ENCODE measurements around the gene C1orf116. TPM values are rescaled to one million over a fixed set of nuclear protein-coding genes. Genes with fewer than 3 reads are reported as not detected.

The C1orf116 gene
- total RNA-seq, result under 1 TPM; 0.14 to 0.16 TPM
- not detected for polyA plus RNA-seq
- 0 to 0.49 (median 0.20) reads per million in 6 experiments for total RNA-seq

DNA sequence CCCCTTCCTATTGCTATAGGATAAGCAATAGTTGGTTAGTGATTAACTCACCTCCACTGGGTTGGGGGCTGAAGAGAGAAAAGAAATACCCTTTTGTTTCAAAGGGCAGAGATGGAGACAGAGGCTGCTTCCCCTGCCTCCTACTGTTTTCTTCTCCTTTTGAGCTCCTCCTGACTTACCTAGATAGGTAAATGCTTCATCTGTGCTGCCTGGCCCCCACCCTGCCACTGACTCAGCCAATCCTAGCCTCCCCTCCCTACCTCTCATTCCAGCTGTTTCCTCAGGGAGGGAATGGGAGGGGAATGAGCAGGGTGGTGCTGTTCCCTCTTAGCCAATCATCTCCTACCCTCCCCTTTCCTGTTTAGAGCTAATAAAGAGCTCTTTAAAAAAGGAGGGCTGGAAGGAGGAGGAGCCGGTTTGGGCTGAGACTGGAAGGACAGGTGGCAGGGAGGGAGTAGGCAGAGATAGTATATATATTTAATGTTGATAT is at the start of gene C1orf116:
Gene C1orf116, minus strand, starts transcription at position 229 of the 490 bp plus-strand sequence. CDS start 5,158 bp downstream, outside the sequence.
- no peak within 1 kb of the TSS for H3K4me3 Mint-ChIP-seq
- no peak within 1 kb of the TSS for H3K27ac Mint-ChIP-seq
- DNase-seq (no peak), ATAC-seq (no peak)
- H3K27me3 Mint-ChIP-seq, result peaks cover 21 to 48% (median 28%) of the 10 kb centered on the region in 5 donors
- H3K9me3 Mint-ChIP-seq, result no peaks in the 10 kb centered on the region
- H3K36me3 Mint-ChIP-seq, result no peaks in the 10 kb centered on the region
- no peaks in the 10 kb centered on the region for H3K4me1 Mint-ChIP-seq
- POLR2A ChIA-PET, result no interaction called here

DNA sequence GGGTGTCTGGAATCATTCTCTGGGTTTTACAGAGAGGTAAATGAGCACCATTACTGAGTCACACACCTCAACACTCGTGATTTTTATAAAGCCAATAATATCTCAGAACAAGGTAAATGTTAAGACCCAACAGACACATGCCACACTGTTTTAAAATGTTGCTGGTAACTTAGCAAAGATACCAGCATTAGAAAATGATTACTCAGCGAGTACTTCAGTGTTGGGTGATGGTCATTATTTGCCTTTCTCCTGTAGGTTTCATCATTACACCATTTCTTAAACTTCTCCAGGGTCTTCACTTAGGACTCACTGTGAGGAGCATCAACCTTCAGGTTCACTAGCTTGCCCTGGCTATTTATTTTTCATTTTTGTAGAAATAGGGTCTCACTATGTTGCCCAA is 49.2 kb upstream of the C1orf116 start:
- peaks cover 6 to 19% (median 12%) of the 10 kb centered on the region in 4 donors for H3K4me1 Mint-ChIP-seq

GRCh38 chr1:207081088-207081487 is 48.5 kb upstream of the C1orf116 start:
- DNase-seq, result no peak
- no peaks in the 10 kb centered on the region for H3K9me3 Mint-ChIP-seq
- H3K27me3 Mint-ChIP-seq, result peaks cover 0 to 10% (median 5%) of the 10 kb centered on the region in 5 donors
- POLR2A ChIA-PET, result no interaction called here
- no peak overlapping the region for H3K4me3 Mint-ChIP-seq
- no peak overlapping the region for H3K27ac Mint-ChIP-seq
- H3K4me1 Mint-ChIP-seq, result peaks cover 6 to 15% (median 12%) of the 10 kb centered on the region in 4 donors
- H3K36me3 Mint-ChIP-seq, result no peaks in the 10 kb centered on the region
- no peak for ATAC-seq

More for the DNA sequence above, 49.2 kb upstream of the C1orf116 start:
- ATAC-seq, result no peak
- POLR2A ChIA-PET, result no interaction called here
- Mint-ChIP-seq H3K27ac (no peak overlapping the region), H3K9me3 (no peaks in the 10 kb centered on the region), H3K4me3 (no peak overlapping the region), H3K36me3 (no peaks in the 10 kb centered on the region), H3K27me3 (peaks cover 0 to 10% (median 5%) of the 10 kb centered on the region in 5 donors)
- no peak for DNase-seq

- Mint-ChIP-seq H3K27me3 (peaks cover 0 to 10% (median 4%) of the 10 kb centered on the region in 5 donors), H3K9me3 (no peaks in the 10 kb centered on the region), H3K36me3 (no peaks in the 10 kb centered on the region), H3K4me1 (peaks cover under 1 to 6% (median 5%) of the 10 kb centered on the region in 4 donors), H3K4me3 (no peak overlapping the region), H3K27ac (no peak overlapping the region)
- POLR2A ChIA-PET, result no interaction called here
- ATAC-seq, result no peak
- no peak for DNase-seq
These were observed 47.2 kb upstream of the C1orf116 start for GRCh38 chr1:207079706-207080241.

GRCh38 chr1:207078578-207079132 is 46.1 kb upstream of the C1orf116 start:
- POLR2A ChIA-PET, result no interaction called here
- Mint-ChIP-seq H3K27me3 (peaks cover 0 to 8% (median 3%) of the 10 kb centered on the region in 5 donors), H3K4me1 (peaks cover 0 to 3% (median under 1%) of the 10 kb centered on the region in 4 donors), H3K9me3 (no peaks in the 10 kb centered on the region), H3K27ac (no peak overlapping the region), H3K4me3 (no peak overlapping the region), H3K36me3 (no peaks in the 10 kb centered on the region)
- ATAC-seq (no peak), DNase-seq (no peak)

DNA sequence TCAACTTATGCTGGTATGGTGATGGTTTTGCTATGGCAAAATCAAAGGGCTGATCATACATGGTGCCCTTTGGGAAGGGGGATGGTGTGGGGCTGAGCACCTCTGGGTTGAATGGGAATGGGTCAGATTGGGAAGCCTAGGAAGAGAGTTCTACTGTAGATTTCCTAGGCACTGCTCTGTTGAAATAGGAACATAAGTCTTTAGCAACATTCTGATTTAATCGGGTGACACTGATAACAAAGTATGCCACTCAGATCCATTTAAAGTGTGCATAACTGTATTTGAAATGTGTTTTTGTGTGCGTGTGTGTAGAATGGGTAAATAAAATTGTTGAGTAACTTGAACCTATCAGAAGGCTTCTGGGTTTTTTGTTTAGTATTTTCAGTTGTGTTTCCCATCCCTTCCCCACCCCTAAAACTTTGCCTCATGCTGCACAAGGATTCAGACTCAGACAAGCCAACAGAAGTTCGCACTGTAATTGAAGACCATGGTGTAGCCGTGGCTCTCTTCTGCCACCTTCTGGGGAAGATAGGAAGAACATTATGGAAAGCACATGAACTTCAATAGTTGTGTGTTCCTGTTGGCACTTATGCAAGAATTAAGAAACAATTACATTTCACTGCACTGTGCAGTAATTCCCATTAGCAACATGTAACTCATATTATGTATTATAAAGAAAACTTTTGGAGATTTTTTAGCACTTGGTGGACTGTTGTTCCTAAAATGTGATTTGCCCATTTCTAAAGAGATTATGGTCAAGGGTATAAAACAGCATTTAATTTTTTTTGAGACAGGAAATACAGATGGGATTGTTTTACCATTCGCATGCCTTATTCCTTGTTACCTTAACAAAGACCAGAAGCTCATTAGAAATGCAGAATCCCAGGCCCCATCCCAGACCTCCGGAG is 45.2 kb upstream of the C1orf116 start:
- ATAC-seq (peak; percentile 93 to 97), DNase-seq (peak; percentile 26 to 84 (median 71))
- H3K9me3 Mint-ChIP-seq, result no peaks in the 10 kb centered on the region
- H3K27me3 Mint-ChIP-seq, result no peaks in the 10 kb centered on the region
- POLR2A ChIA-PET, result no interaction called here
- H3K4me1 Mint-ChIP-seq, result peaks cover 2 to 6% (median 4%) of the 10 kb centered on the region in 4 donors
- H3K27ac Mint-ChIP-seq, result peak overlapping the region in 2 of 10 donors; percentile 17 to 49
- no peak overlapping the region for H3K4me3 Mint-ChIP-seq
- no peaks in the 10 kb centered on the region for H3K36me3 Mint-ChIP-seq

DNA sequence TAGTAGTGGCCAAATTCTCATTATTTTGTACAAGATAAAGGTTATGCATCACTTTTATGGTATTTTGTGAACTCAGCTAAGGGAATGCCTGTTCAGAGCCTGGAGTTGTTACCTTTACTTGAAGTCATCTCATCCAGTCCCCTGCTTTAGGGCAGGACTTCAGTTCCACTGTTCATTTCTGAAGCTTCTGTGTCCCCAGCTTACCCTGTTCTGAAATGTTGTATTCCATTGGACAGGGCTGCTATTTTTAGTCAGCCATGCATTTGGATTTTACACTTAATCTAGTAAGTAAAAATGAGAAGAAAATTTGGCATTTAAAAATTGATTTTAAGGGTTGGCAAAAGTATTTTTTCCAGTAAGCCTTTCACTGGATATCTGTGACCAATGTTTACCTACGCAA is 44.5 kb upstream of the C1orf116 start:
- H3K27me3 Mint-ChIP-seq, result no peaks in the 10 kb centered on the region
- POLR2A ChIA-PET, result no interaction called here
- H3K27ac Mint-ChIP-seq, result no peak overlapping the region
- DNase-seq (no peak), ATAC-seq (no peak)
- H3K9me3 Mint-ChIP-seq, result no peaks in the 10 kb centered on the region
- no peaks in the 10 kb centered on the region for H3K36me3 Mint-ChIP-seq
- no peak overlapping the region for H3K4me3 Mint-ChIP-seq
- H3K4me1 Mint-ChIP-seq, result peaks cover 4 to 13% (median 11%) of the 10 kb centered on the region in 4 donors

DNA sequence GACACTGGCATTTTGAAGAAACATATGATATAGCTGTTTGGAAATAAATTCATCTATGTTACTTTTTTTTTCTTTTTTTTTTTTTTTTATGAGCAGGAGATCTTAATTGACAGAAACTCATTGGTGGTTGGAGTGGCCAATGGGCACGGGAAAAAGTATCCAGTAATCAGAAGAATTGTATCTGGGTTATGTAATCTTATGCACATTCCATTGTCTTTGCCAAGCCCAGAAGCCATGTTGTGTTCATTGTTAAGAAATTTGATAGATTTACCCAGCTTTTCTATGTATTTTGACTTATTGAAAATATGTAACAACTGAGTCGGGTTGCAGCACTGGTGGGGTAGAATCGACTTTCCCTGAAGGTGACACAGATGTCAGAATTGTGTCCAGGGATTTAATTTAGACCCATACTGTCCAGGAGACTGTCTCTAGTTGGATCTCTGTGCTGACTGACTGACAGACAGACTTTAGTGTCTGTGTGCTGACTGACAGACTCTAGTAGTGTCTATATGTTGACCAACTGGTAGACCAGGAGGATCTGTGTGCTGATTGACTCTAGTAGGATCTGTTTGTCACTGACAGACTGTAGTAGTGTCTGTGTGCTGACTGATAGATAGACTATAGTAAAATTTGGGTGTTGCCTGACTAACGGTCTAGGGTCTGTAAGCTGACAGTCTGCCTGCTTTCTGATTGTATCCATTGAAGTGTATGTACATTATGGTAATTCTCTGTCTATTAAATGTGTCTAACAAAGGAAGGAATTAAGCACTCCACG is 43.8 kb upstream of the C1orf116 start:
- no peaks in the 10 kb centered on the region for H3K9me3 Mint-ChIP-seq
- peaks cover 4 to 19% (median 17%) of the 10 kb centered on the region in 4 donors for H3K4me1 Mint-ChIP-seq
- H3K27ac Mint-ChIP-seq, result peak overlapping the region in 2 of 10 donors; percentile 10 to 33
- DNase-seq, result no peak
- no peak overlapping the region for H3K4me3 Mint-ChIP-seq
- ATAC-seq, result no peak
- POLR2A ChIA-PET, result interaction anchor here (1.1 kb wide), 1 partner anchor 23 kb away, joined by 3 read pairs; the partner anchor contains the start of gene PFKFB2
- no peaks in the 10 kb centered on the region for H3K36me3 Mint-ChIP-seq
- H3K27me3 Mint-ChIP-seq, result no peaks in the 10 kb centered on the region

- no peaks in the 10 kb centered on the region for H3K36me3 Mint-ChIP-seq
- peak overlapping the region in 2 of 10 donors; percentile 27 to 31 for H3K27ac Mint-ChIP-seq
- POLR2A ChIA-PET, result no interaction called here
- H3K4me1 Mint-ChIP-seq, result peaks cover 16 to 41% (median 39%) of the 10 kb centered on the region in 4 donors
- H3K9me3 Mint-ChIP-seq, result no peaks in the 10 kb centered on the region
- H3K27me3 Mint-ChIP-seq, result no peaks in the 10 kb centered on the region
- no peak overlapping the region for H3K4me3 Mint-ChIP-seq
- ATAC-seq (no peak), DNase-seq (no peak)
These were observed 41.6 kb upstream of the C1orf116 start for GRCh38 chr1:207073906-207074820.

DNA sequence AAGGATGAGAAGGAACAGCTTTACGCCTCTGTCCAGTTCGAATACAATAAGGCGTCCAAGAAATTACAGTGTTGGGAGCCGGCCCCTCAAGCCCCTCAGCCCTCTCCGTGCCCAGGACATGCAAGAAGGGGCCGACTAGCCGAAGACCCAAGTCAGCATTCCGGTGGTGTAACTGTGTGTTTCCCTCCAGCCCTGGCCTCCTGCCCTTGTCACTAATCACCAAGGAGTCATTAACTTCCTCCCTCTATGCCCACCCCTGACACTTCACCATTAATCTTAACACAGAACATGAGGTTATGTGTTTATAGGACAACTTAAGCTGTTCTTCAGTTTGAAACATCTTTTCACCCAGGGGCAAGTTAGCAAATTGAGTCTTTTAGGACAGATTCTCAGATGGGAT is 39.7 kb upstream of the C1orf116 start:
- Mint-ChIP-seq H3K4me1 (peaks cover 20 to 46% (median 42%) of the 10 kb centered on the region in 4 donors), H3K27ac (peak overlapping the region in 7 of 10 donors; percentile 72 to 95 (median 91)), H3K27me3 (no peaks in the 10 kb centered on the region), H3K36me3 (peaks cover 0 to 7% (median 2%) of the 10 kb centered on the region in 3 donors), H3K9me3 (no peaks in the 10 kb centered on the region), H3K4me3 (peak overlapping the region in 3 of 10 donors; percentile 49 to 78 (median 77))
- ATAC-seq, result no peak
- POLR2A ChIA-PET, result interaction anchor here (0.9 to 2.0 kb wide), 2 partner anchors 12 to 19 kb away, joined by 3 to 14 read pairs; partner anchors contain the start of gene PFKFB2
- no peak for DNase-seq

GRCh38 chr1:207071426-207071825 is 38.9 kb upstream of the C1orf116 start:
- POLR2A ChIA-PET, result interaction anchor here (0.9 to 2.0 kb wide), 5 partner anchors 11 to 212 kb away, joined by 3 to 14 read pairs (median 4); partner anchors contain the start of genes PFKFB2 and YOD1
- Mint-ChIP-seq H3K9me3 (no peaks in the 10 kb centered on the region), H3K27ac (peak overlapping the region; percentile 72 to 95 (median 90)), H3K27me3 (no peaks in the 10 kb centered on the region), H3K4me3 (peak overlapping the region; percentile 48 to 79 (median 64)), H3K36me3 (peaks cover 0 to 7% (median 5%) of the 10 kb centered on the region in 3 donors), H3K4me1 (peaks cover 20 to 46% (median 42%) of the 10 kb centered on the region in 4 donors)
- DNase-seq (peak in 7 of 10 donors; percentile 26 to 75 (median 44)), ATAC-seq (peak; percentile 81 to 88)
